Activated CD4-positive, alpha-beta T cell treated with anti-CD3 and anti-CD28 coated beads, Interleukin-2, amount 10 ng/mL, durations not matched to agents 24 days and 14 days (primary cell): ENCODE data around the gene CYP2D6. TPM values are rescaled to one million over a fixed set of nuclear protein-coding genes. Genes with fewer than 3 reads are reported as not detected.

ENCODE experiments used
- DNase-seq: peaks from one replicate; pipeline ENCODE4 v3.0.0; 2022
- H3K27ac Mint-ChIP-seq: one replicate; pipeline ENCODE4 v1.8.0; 2022; ENCODE audit warnings: mild to moderate bottlenecking, mixed read lengths
- H3K27me3 Mint-ChIP-seq: one replicate; pipeline ENCODE4 v1.8.0; 2022; ENCODE audit warnings: mixed read lengths
- H3K36me3 Mint-ChIP-seq: one replicate; pipeline ENCODE4 v1.8.0; 2022; ENCODE audit warnings: low read depth, mild to moderate bottlenecking, mixed read lengths
- H3K4me1 Mint-ChIP-seq: one replicate; pipeline ENCODE4 v1.8.0; 2021; ENCODE audit warnings: mixed read lengths
- H3K4me3 Mint-ChIP-seq: one replicate; pipeline ENCODE4 v1.8.0; 2022; ENCODE audit warnings: mild to moderate bottlenecking, moderate library complexity, mixed read lengths
- H3K9me3 Mint-ChIP-seq: one replicate; pipeline ENCODE4 v1.8.0; 2021; ENCODE audit warnings: mixed read lengths
- intact Hi-C: fragments of 100-400 bp; cut with micrococcal nuclease; formaldehyde crosslinking; loops from one replicate; pipeline ENCODE4 v1.15.1; 2023
- total RNA-seq: library from RNA; stranded (reverse); gene quantifications from 2 replicates; pipeline ENCODE4 v1.2.3, GENCODE V29; 2022

CYP2D6 gene
- total RNA-seq, 1 donor from 2014 or later, result 4.5 TPM

GRCh38 chr22:42078469-42079318, 51.9 kb downstream of the CYP2D6 start:
- H3K36me3 Mint-ChIP-seq, result peaks cover 18% of the 10 kb centered on the region
- no peaks in the 10 kb centered on the region for H3K27me3 Mint-ChIP-seq
- intact Hi-C loops, result loop anchor here (1.0 to 10.0 kb wide), 4 partner anchors 8 to 244 kb away; partner anchors contain the start of genes NAGA, NDUFA6, SREBF2 and WBP2NL
- no peak for DNase-seq
- peak overlapping the region; percentile 93 for H3K27ac Mint-ChIP-seq
- peaks cover 29% of the 10 kb centered on the region for H3K4me1 Mint-ChIP-seq
- H3K4me3 Mint-ChIP-seq, result peak overlapping the region; percentile 92
- no peaks in the 10 kb centered on the region for H3K9me3 Mint-ChIP-seq

- Mint-ChIP-seq H3K4me3 (no peak overlapping the region), H3K4me1 (peaks cover 36% of the 10 kb centered on the region), H3K36me3 (peaks cover 13% of the 10 kb centered on the region), H3K9me3 (no peaks in the 10 kb centered on the region), H3K27ac (peak overlapping the region; percentile 53), H3K27me3 (no peaks in the 10 kb centered on the region)
- no peak for DNase-seq
- intact Hi-C loops, result loop anchor here (2.0 to 10.0 kb wide), 2 partner anchors 79 to 243 kb away; partner anchors contain the start of genes SREBF2 and WBP2NL
Measured at GRCh38 chr22:42077486-42078125, 53.0 kb downstream of the CYP2D6 start.

GRCh38 chr22:42076764-42077485, 53.7 kb downstream of the CYP2D6 start:
- Mint-ChIP-seq H3K36me3 (peaks cover 8% of the 10 kb centered on the region), H3K27ac (no peak overlapping the region), H3K4me3 (no peak overlapping the region), H3K4me1 (peaks cover 35% of the 10 kb centered on the region), H3K9me3 (no peaks in the 10 kb centered on the region), H3K27me3 (no peaks in the 10 kb centered on the region)
- no peak for DNase-seq
- intact Hi-C loops, result loop anchor here (10.0 kb wide), 1 partner anchor 242 kb away; the partner anchor contains the start of gene SREBF2

Other genes starting within 250 kb of the CYP2D6 start
- gene SHISA8, start 215.7 kb downstream of the CYP2D6 start, total RNA-seq, result 5.3 and 5.7 TPM in 2 replicates
- gene TNFRSF13C, start 204.0 kb downstream of the CYP2D6 start, total RNA-seq, result 3.4 TPM in 2 replicates
- gene CENPM, start 183.7 kb downstream of the CYP2D6 start, total RNA-seq, result 86.9 and 88.6 TPM in 2 replicates
- gene SEPTIN3, start 161.4 kb downstream of the CYP2D6 start, total RNA-seq, result 5.7 and 6.8 TPM in 2 replicates
- gene WBP2NL, start 132.0 kb downstream of the CYP2D6 start, total RNA-seq, result 1.3 and 1.4 TPM in 2 replicates
- 28.2 and 29.9 TPM in 2 replicates for gene NAGA, start 60.0 kb downstream of the CYP2D6 start, total RNA-seq
- gene PHETA2, start 56.6 kb downstream of the CYP2D6 start, total RNA-seq, result 5.0 and 6.2 TPM in 2 replicates
- 54.4 and 58.7 TPM in 2 replicates for gene SMDT1, start 51.1 kb downstream of the CYP2D6 start, total RNA-seq
- 77.7 and 87.8 TPM in 2 replicates for gene NDUFA6, start 40.0 kb downstream of the CYP2D6 start, total RNA-seq
- gene TCF20, start 139.8 kb upstream of the CYP2D6 start, total RNA-seq, result 83.0 and 85.4 TPM in 2 replicates